Measurements from ENCODE around the gene CD7.
"Not testable (repeated sequence)": the region's sequence is repeated elsewhere in the genome, so short reads cannot be mapped to it uniquely, and the experiment has no call there.

The CD7 gene
- 65.2 to 199 (median 113) reads per million in 4 experiments for total RNA-seq

DNA sequence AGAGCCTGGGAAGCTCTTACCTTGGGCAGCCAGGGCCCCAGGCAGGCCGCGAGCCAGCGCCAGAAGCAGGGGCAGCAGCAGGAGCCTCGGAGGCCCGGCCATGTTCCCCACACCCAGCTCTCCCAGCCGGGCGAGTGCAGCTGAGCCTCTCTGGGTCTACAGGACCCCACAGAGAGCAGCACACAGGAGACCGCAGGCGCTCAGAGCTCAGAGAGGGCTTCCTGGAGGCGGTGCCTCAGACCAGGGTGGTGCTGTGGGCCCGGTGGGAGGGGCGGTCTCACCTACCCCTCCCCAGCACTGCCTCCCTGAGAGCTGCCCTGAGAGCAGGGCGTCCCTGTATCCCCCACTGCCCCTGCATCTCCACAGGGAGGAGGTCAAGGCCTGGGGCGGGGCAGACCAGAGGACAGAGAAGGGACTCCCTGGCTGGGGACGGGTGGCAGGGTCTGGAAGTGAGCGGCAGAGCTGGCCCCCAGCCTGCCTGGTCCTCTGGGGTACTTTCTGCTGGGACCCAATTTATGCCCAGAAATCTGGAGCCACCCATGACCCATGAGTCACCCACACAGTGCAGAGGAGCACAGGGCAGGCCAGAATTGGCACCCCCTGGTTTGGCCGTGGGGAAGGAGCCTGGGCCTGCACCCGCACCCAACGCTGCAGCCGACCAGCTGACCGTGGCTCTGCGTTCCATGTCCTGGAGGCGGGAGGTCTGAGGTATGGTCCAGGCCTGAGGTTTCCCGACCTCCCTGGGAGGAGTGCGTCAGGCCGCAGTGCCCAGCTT lies at the start of gene CD7:
TSS of gene CD7 (minus strand) at position 215 of the 775 bp plus-strand sequence. CDS start at position 102, 113 bp downstream.
- peak; percentile 53 for DNase-seq

DNA sequence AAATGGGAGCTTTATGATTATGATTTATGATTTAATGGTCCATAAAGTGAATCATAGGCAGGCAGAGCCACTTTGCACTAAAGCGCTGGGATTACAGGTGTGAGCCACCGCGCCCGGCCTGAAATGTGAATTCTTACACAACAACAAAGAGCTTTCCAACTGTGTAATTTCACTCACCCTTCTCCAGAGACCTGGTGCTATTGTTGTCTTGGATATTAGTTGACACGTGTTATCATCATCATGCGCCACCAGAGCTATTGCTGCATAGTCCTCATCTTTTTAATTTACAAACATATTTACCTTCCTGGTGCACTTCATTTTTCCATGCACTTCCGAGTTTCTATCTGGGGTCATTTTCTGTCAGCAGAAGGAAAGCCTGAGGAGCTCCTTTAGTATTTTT lies 49.3 kb upstream of the CD7 start:
- DNase-seq, result no peak

DNA sequence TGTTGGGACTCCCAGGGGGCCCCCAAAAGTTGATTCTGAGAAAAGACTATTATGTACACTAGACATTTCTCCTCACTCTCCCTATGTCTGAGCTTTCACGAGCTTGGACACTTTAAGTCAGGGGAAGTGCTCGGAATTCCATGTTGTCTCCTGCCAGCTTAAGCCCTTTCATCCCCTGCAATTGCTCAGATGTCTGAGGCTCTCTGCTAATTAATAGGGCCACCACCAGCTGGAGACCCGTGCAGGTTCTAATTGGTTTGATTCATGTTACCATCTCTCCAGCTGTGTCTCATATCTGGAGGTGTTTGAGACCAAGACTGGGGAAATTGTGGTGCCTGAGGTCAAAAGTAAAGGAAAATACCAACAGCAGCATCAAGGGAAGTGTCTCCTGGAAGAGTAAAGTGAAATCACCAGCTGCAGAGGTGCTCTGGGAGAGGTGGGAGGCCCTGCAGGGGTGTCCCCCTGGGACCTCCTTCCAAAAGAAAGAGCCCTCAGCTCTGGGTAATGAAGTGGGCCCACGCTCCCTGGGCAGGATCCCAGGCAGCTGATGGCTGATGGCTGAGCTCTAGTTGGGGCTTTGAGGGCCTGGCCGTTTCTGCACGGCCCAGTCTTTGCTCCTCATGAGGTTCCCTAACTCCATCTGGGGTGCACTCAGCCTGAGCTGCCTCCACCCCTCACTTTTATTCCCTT lies 48.3 kb upstream of the CD7 start:
- DNase-seq, result no peak

DNA sequence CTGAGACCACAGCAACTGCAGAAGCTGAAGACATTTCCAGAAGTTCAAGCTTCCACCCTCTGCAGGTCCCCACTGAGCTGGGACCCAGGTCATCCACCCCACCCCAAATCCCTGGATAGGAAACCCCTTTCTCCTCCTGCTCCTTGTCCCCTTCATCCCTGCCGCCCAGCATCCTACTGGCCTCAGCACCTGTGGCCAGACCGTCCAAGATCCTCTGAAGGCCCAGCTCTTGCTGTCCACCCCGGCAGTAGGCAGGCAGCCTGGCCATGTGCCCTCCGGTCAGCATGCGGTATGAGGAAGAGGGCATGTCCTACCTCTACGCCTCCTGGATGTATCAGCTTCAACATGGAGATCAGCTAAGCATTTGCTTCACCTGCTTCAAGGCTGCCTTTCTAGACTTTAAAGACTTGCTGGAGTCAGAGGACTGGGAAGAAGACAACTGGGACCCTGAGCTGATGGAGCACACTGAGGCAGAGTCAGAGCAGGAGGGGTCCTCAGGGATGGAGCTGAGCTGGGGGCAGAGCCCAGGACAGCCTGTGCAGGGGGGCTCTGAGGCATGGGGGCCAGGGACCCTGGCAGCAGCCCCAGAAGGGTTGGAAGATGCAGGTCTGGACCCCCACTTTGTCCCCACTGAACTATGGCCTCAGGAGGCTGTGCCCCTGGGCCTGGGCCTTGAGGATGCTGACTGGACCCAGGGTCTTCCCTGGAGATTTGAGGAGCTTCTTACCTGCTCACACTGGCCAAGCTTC lies 44.7 kb upstream of the CD7 start:
- no peak for DNase-seq

DNA sequence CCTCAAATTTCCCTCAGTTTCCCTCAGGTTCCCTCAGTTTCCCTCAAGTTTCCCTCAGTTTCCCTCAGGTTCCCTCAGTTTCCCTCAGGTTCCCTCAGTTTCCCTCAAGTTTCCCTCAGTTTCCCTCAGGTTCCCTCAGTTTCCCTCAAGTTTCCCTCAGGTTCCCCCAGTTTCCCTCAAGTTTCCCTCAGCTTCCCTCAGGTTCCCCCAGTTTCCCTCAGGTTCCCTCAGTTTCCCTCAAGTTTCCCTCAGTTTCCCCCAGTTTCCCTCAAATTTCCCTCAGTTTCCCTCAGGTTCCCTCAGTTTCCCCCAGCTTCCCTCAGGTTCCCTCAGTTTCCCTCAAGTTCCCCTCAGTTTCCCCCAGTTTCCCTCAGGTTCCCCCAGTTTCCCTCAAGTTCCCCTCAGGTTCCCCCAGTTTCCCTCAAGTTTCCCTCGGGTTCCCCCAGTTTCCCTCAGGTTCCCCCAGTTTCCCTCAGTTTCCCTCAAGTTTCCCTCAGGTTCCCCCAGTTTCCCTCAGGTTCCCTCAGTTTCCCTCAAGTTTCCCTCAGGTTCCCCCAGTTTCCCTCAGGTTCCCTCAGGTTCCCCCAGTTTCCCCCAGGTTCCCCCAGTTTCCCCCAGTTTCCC lies 42.2 kb upstream of the CD7 start:
- DNase-seq, result not testable (repeated sequence)

DNA sequence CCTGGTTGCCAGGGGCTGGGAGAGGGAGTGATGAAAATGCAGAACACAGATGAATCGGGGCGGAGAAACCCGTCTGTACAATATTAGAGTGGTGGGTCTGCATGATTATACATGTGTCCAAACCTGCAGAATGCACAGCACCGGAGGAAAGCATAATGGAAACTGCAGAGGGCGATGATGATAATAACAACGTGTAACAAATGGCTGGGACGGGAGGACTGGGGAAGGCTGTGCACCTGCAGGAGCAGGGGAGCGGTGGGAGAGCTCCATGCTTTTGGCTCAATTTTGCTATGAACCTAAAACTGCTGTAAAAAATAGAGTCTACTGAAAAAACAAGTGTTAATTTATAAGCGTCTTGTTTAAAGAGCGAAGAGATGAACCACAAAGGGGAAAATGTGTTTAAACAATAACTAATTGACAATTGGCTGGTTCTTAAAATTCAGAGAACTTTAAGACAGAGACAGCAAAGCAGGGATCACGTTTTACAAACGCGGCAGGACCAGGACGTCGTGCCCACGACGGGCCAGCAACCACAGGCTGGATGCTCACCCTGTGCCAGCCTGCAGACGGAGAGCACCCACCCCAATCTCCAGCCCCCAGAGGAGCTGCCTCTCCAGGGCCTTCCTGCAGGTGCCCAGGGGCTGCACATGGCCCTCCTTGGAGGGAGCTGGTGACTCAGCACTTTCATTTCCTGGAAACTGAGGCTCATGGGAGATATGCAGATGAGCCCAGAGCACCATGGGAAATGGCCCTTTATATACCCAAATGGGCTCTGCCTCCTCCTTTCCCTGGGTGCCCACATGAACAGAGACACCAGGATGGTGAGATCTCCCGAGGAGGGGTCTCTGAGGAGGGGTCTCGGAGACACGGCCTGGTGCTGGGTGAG lies 41.3 kb upstream of the CD7 start, which contains the start of gene TEX19:
TSS of gene TEX19 (plus strand) at position 783 of the 886 bp plus-strand sequence. CDS start 2,904 bp downstream, outside the sequence.
- no peak for DNase-seq

DNA sequence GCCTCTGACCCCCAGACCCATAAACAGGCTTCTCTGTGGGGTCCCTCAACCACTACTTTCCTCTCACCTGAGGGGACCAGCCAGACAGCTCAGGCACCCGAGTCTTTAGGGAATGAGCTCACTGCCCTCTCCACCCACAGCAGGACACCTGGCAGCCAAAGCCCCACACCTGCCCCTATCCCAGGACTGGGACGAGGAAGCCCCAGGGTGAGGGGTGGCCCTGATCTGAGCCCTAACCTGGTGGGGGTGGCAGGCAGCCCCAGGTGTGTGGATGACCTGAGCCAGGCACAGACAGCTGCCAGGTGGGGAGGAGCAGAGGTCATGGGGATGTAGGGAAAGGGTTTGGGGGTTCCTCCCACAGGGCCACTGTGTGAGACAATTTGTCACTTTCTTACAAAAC lies 40.0 kb upstream of the CD7 start:
- no peak for DNase-seq

DNA sequence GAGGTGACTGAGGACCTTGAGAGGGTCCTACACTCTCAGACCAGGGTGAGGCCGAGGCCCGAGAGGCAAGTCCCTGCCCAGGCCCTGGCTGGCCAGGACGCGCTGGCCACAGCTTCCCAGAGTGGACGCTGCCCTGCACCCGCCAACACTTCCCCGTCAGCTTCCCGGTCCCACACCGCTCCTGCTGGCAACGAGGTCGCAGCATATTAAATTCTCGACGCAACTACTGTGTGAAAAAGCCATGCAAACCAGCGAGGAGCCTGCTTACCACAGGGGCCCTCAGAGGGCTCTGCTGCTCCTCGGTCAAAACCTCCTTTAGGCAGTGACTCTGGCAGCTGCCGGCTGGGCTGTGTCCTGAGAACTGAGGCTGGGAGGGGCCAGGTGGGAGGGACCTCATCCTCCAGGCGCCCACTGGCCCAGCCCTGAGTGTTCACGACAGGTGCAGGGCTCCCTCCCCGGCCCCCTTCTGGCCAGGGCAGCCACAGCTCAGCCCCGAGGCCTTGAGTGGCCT lies 39.5 kb upstream of the CD7 start:
- DNase-seq, result no peak

DNA sequence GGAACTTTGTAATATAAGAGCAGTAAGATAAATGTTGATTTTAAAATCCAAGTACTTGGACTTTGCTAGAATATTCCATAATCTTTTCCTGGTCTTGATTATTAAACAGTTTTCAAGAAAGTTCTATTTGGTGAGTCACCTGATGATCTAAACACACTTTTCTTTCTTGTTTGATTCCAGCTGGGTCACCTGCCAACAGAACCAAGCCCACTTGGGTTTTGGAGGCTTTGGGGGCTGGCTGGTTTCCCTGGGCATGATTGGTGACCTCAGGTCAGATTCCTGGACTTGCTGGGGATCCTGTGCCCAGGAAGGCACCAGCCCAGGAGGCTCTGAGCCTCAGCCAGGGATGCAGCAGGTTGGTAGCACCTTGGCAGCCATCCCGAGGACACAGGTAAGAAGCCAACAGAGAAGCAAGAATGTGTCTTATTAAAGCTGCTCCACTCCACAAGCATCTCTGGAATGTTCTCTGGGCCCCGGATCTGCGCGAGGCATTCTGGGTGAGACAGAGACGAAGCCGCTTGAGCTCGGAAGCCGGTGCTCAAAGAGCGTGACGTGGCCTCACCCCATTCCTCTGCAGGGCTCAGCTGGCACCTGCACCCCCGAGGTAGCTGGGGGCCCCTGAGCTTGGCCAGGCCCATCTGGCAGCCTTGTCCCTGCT lies 38.5 kb upstream of the CD7 start:
- no peak for DNase-seq

DNA sequence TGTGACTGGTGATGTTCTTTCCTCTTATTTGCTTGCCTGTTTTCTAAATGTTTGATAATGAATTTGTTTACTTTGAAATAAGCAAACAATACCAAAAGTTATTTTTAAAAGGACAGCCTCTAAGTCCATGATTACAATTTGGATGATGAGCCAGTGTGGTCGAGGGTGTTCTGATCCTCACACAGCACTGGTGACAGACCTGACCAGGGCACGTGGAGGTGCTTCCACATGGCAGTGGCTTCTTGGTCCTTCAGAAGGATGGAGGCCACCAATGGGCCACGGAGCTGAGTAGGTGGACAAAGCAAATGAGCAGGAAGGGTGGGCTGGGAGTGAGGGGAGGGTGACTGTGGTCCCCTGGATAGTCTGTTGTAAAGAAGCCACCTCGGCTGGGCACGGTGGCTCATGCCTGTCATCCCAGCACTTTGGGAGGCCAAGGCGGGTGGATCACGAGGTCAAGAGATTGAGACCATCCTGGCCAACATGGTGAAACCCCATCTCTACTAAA lies 37.4 kb upstream of the CD7 start:
- no peak for DNase-seq

DNA sequence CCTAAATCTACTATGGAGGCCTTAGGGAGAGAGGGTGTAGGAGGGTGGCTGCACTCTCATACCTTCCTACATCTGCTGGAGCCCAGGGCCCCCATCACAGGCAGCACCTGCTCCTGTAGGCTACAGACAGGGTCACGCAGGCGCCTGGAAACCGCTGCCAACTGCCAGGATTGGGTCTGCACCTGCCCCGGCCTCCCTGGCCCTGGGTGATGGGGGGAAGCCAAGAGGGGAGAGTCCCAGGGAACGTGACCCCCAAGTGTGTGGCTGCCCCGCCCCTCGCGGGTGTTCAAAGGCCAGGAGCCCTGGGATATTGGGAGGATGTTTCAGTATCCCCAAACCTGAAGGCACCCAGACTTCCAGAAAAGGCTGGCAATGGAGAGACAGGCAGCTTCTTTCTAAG lies 36.1 kb upstream of the CD7 start:
- DNase-seq, result no peak

DNA sequence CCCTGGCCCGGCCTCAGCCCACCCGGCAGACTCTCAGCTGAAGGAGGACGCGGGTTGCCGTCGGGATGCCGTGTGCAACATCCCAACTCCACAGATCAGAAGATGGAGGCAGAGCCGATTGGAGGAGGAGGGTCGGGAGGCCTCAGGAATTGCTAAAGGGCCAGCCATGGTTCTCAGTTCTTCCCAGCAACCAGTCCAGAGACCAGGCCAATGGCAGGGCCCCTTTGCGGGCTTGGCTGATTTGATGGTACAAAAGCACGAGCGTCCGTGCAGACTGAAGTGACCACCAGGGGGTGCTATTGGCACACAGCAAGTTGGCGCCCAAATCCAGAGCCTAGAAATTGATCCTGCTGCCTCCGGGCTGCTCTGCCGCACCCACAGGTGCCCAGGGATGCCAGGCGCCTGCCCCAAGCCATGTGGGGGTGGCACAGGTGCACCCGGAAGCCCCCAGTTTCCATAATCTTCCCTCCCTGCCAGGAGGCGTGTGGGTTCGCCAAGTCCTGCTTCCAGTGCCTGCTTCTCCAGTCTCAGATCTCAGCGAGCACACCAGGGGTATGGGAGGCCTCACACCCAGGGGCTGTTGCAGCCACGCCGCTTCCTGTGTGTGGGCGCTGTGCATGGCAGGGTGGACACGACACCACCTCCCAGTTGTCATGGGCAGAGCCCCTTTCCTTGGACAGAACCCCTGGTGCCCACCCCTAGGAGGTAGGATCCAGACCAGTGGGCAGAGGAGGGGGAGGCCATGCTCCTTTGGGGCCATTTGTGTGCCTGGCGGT lies 34.5 kb upstream of the CD7 start:
- DNase-seq, result peak; percentile 72

DNA sequence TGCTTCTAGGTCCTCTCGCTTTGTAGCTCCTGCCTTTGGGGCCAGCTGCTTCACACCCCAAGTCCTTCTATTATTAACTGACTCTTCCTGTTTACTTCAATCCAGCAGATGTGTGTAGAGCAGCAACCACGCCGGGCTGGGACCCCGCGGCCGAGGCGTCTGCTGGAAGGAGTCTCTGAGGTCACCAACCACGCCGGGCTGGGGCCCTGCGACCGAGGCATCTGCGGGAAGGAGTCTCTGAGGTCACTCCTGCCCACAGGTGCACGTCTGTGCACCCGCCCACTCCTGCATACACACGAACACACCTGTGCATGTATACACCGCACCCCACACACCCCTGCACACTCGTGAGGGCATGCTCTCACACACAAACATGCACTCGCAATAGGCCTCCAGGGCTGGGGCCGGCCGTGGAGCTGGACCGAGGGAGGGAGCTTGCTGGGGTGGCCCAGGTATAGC lies 33.9 kb upstream of the CD7 start:
- no peak for DNase-seq

DNA sequence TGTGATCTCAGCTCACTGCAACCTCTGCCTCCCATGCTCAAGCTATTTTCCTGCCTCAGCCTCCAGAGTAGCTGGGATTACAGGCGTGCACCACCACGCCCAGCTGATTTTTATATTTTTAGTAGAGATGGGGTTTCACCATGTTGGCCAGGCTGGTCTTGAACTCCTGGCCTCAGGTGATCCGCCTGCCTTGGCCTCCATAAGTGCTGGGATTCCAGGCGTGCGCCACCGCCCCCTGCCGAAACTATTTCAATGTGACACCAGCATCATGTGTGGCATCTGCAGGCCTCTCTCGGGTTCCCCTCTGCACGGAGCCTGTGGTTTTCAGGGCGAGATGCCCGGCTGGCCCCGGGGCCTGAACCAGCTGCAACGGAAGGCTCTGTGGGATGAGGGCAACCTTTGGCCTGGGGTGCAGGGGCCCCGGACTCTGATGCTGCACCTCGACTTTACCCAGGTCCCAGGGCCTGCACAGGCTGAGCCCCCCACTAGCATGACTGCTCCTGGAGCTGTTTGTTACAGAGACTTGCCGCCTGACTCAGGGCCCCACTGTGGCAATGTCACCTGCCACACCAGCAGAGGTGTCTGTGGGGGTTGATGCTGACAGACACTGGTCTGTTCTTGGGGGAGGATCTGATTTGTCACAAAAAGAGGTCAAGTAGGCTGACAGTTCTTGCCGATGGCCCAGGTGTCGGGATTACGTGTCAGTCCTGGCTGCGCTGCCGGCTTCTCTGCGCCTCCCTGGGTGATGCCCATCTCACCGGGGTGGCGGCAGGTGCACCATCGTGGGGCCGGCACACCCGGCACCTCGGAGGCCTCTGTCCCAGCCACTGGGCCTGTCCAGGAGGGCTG lies 33.0 kb upstream of the CD7 start:
- no peak for DNase-seq

DNA sequence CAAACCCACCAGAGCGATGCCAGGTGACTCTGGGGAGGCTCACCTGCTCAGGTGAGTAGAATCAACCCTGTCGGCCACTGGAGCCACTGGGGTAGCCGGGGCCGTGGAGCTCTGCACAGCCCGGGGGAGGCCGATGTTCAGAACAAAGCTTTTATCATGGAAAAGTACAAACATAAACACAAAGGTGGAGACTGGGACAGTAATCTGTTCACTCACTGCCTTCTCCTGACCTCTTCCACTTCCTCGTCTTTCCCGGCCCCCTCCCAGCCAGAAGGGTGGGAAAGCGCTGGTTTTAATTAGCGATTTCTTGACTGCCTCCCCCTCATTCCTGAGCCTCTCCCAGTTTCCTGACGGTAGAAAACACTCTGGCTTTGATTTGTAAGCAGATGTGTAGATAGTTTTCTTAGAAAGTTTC lies 31.9 kb upstream of the CD7 start:
- DNase-seq, result no peak

DNA sequence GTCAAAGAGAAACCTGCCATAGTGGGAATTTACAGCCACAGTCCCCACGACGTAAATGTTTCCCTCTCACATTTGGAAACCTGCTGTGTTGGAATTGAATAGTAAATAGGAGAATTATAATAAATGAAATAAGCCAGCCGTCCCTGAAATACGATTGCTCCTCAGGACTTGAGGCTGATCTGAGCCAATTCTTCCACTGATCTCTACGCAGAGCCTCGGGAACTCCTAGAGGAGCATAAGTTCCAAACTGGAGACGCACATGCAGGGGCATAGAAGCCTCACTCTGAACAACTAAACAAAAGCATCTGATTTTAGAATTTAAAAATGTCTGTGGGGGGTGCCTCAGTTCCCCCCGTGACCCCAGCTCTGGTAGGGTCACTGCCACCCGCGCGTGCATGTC lies 31.5 kb upstream of the CD7 start:
- no peak for DNase-seq

DNA sequence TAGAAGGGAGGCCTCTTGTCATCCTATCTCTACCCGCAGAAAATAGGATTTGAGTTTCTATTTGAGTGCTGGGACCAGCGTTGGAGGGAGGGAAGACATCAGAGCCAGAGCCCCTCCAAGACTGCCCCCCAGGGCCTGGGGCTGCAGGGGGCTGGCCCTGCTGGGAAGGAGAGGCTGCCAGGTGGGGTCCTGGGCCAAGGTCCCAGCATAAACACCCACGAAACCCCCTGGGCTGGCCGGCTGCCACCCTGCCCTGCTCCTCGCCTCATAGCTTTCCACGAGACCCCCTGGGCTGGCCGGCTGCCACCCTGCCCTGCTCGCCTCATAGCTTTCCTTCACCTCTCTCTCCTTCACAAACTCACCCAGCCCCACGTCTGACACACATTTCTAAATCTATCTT lies 31.0 kb upstream of the CD7 start:
- no peak for DNase-seq

DNA sequence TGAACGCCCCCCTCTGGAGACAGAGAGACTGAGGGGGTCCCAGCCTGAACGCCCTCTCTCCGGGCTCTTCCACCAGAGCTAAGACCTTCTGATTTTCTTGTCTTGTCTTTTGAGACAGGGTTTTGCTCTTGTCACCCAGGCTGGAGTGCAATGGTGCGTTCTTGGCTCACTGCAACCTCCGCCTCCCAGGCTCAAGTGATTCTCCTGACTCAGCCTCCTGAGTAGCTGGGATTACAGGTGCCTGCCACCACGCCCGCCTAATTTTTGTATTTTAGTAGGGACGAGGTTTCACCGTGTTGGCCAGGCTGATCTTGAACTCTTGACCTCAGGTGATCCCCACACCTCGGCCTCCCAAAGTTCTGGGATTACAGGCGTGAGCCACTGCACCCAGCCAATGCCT lies 30.6 kb upstream of the CD7 start:
- DNase-seq, result not testable (repeated sequence)
